HG03571 (cell line): ENCODE data around the gene GJD4.

Source experiments
- ATAC-seq: cut with Tn5 transposase; IDR thresholded peaks from one replicate; pipeline ENCODE4 v1.9.1; 2021; ENCODE audit not compliant: unreplicated experiment

Gene GJD4

GRCh38 chr10:35644050-35644950 is 39.2 kb downstream of the GJD4 start:
- ATAC-seq: no peak

DNA sequence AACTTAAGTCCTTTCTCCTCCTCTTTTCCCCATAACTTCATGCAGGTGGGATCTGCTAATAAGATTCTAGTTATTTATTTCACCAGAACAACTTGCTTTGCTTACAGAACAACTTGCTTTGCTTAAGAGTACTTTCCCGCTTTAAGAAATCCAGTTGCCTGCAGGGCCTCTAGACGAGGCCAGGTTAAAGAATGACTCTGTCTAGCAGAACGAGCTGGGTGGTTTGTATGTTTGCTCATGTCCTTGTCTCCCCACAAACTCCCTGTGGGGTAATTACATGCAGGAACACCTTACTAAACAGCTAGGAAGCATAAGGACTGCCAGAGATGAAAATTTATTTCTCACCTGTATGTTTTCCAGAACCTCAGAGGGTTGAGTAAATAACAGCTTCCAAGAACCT is 45.8 kb downstream of the GJD4 start:
- no peak for ATAC-seq

GRCh38 chr10:35652824-35653223 is 47.7 kb downstream of the GJD4 start:
- ATAC-seq: no peak

DNA sequence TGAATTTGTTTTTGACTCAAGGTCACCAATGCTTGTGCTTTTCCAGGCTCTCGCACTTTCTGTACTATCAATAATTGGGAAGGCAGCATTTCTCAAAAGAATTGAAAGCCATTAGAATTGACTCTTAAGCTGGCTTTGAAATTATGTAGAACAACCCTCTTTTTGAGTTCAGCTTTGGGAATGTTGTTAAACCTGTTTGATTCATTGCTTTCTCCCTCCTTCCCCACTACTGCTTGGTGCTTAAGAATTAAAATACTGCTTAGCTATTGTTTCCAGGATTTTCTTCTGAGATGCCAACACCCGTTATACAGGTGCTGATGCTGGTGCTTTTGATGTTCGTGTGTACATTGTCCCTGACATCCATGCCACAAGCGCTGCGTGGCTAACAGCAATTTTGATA is 52.5 kb downstream of the GJD4 start:
- ATAC-seq: no peak
